Left renal pelvis (tissue), 4 donors: ENCODE data around the gene CDK11B. TPM values are rescaled to one million over a fixed set of nuclear protein-coding genes. Genes with fewer than 3 reads are reported as not detected.
"Not testable (repeated sequence)": the region's sequence is repeated elsewhere in the genome, so short reads cannot be mapped to it uniquely, and the experiment has no call there.

Experiments
- DNase-seq, 4 donors: peaks; one replicate each; pipeline ENCODE4 v3.0.0-alpha.2; 2013; ENCODE audit warnings: low read depth in 4 of 4, low spot score in 3 of 4
- polyA plus RNA-seq, 4 donors: library from polyadenylated mRNA; unstranded; fragments of 120-200 nt; gene quantifications; one replicate each; pipeline ENCODE4 v1.2.1, GENCODE V29; 2013; ENCODE audit not compliant: insufficient read length in 4 of 4

CDK11B gene
- polyA plus RNA-seq, 4 donors = 30.1 to 43.8 (median 39.9) TPM

DNA sequence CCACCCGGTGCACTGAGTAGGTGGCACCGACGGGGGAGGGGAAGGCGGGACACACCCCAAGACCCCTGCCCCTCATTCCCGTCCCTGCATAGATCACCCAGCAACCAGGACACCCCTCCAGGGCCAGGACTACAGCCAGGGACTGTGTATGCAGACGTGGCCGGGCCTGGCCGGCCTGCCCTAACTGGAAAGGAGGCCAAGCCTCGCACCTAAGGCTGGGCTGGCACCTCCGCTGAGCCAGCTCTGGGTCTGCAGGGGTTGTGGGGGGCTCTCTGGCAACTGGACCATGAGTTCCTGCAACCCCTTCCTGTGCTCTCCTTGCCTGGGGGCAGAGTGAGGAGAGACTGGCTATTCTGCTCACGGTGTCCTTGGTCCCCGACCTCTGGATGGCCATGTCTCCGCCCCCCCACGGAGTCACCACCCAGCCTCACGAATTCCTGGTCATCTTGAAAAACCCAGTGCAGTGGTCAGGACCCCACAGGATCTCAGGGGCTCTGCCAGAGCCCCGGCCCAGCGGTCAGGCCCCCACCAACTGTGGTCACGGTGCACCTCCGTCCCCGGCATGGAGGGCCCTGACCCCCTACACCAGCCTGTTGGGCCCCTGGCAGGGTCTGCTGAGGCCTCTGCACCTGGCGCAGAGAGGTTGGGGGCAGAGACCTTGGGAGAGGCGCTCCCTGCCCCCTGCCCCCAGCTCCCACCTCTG lies 57.8 kb downstream of the CDK11B start:
- no peak for DNase-seq

DNA sequence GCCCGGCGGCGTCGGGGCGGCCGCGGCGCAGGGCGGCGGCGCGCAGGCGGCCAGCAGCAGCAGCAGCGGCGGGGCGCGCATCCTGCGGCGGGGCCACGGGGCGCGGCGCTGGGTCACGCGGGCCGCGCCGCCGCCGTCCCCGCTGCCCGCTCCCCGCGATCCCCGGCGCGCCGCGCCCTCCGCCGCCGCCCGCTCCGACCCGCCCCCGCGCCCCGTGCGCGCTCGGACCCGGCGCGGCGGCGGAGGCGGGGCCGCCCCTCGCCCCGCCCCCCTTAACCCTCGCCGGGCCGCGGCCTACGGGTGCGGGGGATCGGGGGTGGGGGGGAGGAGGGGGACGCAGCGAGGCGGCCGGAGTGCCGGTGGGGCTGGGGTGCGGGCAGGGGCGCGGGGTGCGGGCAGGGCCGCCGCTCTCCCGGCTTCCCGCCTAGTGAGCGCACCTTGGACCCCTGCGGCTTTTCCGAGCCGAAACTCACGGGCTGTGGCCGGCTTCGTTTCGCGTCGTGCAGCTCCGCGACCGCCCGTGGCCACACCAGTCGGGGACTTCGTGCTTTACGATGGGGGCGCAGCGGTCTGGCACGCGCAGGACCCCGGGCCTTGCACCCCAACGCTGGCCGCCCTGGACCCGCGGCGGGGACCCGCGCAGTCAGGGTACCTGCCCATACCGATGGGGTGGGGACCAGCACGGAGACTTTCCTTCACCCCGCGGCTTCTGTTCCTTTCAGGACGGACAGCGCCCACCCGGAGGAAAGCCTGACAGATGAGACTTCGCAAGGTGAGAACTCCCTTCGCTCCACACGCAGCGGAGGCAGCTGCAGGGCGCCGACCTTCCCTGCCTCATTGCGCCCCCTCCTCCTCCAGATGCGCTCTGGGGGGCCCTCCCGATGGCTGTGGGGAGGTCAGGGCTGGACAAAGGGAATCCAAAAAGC lies 58.6 kb downstream of the CDK11B start, which contains the start of gene FNDC10:
Gene FNDC10 (minus strand): TSS at position 201 of the 926 bp plus-strand sequence. CDS start 120 bp downstream, at position 81.
- no peak for DNase-seq

DNA sequence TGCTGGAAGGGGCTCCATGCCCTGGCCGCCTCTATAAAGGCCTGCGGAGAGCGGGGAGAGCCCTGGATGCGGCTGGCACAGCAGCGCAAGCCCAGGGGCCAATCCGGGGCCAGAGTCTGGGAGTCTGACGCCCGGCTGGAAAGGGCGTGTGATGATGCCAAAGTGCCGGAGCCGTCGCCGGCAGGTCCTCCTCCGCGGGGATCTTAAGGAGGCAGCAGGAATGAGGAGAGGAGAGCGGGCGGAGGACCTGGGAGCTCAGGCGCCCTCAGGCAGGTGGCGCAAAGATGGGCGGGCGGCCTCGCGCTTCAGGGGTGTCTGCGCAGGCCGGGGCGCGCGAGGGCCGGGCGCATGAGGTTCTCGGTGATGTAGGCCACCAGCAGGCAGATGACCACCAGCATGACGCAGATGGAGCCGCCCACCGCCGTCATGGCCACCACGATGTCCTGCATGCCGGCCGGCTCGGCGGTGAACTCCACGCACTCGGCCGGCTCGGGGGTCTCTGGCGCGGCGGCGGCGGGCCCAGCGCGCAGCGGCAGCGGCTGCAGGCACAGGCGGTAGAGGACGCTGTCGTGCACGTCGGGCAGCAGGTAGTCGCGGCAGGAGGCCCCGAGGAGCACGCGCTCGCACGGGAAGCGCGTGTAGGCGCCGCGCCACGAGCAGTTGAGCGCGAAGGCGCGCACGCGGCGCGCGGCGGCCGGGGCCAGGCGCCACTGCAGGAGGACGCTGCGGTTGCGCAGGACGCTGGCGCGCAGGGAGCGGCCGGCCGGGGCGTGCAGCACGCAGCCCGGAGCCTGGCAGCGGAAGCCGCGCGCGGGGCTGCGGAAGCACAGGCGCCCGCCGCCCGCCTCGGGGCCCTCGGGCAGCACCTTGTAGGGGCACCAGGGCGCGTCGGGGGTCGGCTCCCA lies 59.5 kb downstream of the CDK11B start:
- no peak for DNase-seq

DNA sequence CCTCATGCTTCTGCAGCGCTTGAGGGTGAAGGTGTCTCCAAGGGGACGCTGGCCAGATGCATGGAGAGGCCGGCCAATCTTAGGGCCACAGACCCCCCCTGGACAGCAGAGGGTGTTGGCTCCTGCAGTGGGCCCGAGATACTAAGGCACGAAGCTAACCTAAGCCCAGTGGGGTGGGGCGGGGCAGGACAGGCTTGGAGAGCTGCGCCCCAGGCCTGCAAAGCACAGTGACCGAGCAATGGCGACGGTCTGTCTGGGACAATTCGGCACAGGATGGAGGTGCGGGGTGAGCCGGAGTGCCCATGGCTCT lies 60.1 kb downstream of the CDK11B start:
- DNase-seq = no peak

DNA sequence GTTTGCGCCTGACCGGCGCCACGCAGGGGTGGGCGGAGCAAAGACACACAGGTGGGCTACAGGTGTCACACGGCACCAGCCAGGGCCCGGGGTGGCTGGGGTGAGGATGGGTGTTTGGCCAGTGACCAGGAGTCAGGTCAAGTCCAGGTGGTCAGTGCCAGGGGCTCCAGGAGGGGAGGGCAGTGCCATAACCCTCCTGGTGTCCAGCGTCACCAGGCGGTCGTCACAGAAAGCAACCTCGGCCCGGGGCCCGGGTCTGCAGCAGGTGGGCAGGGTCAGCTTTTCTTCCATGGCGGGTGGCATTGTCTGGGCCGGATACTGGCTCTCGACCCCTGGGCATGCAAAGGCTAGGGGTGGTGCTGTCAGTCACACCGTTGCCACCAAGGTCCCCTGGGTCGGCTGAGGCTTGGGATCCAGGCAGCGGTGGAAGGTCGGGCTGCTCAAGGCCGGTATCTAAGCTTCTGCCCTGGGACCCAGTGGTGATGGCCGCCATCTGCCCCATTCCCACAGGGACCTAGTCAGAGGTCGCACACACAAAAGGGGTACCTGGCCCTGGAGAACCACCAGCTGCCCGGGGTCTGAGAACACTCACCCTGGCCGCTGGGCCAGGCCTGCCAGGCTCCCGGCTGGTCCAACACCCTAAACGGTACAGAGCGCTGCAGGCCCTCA lies 60.6 kb downstream of the CDK11B start:
- DNase-seq = no peak

DNA sequence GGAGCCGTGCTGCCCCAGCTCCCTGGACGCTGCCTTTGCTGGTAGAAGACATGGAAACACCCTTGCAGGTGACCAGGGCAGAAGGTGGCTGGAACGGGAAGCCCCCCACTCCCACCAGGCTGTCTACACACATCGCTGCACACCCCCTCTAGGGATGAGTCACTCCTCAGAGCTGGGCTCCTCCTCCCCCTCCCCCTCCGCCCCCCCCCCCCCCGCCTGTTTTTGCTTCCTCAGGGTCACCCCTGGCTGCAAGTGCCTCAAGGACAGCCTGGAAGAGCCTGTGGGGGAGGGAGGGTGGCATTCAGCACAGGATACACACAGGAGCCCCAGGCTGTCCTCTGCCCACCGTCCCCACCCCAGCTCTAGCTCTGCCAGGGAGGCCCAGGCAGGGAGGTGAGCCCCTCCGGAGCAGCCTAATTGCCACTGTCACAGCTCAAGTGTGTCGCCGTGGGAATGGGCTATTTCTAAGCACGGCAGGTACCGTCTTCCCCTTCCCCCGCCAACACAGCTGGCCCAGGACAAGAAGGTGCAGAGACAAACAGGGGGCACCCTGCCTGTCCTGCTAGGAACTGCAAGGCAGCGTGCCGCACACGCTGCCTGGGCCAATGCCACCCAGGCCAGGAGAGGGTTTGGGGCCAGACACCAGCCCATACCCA lies 61.4 kb downstream of the CDK11B start:
- DNase-seq = no peak

DNA sequence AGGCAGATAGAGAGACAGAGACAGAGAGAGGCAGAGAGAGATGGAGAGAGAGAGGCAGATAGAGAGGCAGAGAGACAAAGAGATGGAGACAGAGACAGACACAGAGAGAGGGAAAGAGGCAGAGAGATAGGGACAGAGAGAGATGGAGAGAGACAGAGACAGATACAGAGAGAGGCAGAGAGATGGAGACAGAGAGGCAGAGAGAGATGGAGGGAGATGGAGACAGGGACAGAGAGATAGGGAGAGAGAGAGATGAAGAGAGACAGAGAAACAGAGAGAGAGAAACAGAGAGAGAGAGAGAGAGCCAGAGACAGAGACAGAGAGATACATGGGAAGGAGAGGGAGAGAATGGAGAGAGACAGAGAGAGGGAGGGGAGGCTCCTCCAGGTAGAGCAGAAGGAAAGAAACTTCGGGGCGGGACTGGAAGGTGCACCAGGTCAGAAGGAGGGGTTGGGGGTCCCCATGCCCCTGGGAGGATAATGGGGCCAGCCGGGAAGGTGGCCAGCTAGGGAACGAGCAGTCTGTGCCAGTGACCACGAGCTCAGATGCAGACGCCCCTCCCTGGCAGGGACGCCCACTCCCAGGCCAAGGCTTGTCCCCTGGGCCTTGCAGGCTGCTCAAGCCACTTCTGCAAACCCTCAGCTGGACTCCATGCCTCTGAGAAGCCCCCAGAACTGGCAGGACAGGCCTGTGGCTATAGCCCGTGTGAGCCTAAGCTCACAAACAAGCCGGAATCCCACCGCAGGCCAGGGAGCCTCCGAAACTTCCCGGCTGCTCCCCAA lies 62.1 kb downstream of the CDK11B start:
- no peak for DNase-seq

DNA sequence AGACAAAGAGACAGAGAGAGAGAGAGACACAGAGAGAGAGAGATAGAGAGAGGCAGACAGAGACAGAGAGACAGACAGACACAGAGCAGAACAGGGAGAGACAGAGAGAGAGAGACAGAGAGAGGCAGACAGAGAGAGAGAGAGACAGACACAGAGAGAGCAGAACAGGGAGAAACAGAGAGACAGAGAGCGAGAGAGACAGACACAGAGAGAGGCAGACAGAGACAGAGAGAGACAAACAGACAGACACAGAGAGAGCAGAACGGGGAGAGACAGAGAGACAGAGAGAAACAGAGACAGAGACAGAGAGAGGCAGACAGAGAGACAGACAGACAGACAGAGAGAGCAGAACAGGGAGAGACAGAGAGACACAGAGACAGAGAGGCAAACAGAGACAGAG lies 63.5 kb downstream of the CDK11B start:
- DNase-seq = not testable (repeated sequence)

DNA sequence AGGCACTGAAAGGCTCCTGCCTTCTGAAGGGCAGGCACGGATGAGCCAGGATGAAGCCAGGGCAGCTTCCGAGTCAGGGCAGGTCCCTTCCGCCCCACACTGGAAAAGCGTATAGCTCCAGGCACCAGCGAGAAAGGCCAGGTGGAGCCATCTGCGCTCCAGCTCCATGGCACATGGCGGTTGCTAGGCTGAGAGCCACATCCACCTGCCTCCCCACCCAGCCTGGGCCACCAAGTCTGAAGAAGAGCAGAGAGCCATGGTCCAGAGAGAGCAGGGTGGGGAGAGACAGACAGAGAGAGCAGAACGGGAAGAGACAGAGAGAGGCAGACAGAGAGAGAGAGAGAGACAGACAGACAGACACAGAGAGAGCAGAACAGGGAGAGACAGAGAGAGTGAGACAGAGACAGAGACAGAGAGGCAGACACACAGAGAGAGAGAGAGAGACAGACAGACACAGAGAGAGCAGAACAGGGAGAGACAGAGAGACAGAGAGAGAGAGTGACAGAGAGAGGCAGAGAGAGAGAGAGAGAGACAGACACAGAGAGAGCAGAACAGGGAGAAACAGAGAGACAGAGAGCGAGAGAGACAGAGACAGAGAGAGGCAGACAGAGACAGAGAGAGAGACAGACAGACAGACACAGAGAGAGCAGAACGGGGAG lies 64.1 kb downstream of the CDK11B start:
- no peak for DNase-seq

DNA sequence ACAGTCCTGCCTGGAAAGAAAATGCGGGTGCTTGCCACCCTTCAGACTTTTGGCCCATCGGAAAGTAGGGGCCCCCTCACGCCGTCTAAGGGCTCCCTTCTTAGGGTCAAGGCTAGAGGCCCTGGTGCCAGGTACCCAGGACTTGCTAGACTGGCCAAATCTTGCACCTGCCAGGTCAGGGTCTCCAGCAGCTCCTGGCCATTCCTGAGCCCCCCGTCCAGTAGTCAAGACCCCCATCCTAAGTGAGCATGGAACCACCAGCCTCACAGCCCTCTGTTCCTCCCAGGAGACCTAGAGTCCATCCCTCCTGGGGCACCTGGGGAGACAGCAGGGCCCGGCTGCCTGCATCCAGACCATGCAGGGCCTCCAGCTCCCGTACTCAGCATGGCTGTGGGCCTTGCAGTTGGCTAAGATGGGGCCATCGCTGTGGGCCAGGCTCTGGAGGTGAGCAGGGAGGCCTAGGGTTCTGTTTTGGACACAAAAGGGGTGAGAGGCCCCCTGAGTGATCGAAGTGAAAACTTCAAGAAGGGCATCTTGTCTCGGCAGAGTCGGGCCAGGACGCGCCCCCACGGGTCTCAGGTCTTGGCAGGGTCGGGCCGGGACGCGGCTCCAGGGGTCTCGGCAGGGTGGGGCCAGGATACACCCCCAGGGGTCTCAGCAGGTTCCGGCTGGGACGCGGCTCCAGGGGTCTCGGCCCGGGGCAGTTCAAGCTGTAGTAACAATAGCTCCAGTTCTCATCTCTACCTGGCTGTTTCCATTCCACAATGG lies 64.8 kb downstream of the CDK11B start:
- DNase-seq = no peak

DNA sequence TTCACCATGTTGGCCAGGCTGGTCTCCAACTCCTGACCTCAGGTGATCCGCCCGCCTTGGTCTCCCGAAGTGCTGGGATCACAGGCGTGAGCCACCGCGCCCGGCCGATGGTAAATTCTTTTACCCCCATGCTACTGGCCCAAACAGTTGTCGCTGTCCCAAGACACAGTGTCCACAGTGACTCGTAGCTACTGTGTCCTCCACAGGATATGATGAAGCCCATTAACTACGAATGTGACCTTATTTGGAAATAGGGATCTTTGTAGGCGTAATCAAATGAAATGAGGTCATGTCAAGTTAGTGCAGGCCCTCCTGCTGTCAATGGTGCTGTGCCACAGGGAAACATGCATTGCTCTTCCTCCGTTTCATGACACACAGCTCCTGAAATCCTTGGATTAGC lies 67.4 kb downstream of the CDK11B start:
- DNase-seq = no peak

Other genes starting within 250 kb of the CDK11B start
- 10 to 100 TPM in 1 of 4 donors, 1 to 10 TPM in 3; 1.6 to 23.4 (median 9.1) TPM for gene ANKRD65, start 237.7 kb downstream of the CDK11B start, polyA plus RNA-seq
- gene VWA1, start 223.3 kb downstream of the CDK11B start, polyA plus RNA-seq = 10 to 100 TPM; 20.7 to 79.4 (median 48.5) TPM
- gene ATAD3C, start 209.3 kb downstream of the CDK11B start, polyA plus RNA-seq = 1 to 10 TPM in 3 of 4 donors, under 1 TPM in 1; 0.41 to 4.7 (median 1.9) TPM
- 10 to 100 TPM in 3 of 4 donors, 1 to 10 TPM in 1; 8.4 to 28.1 (median 14.2) TPM for gene ATAD3B, start 187.2 kb downstream of the CDK11B start, polyA plus RNA-seq
- gene ATAD3A, start 146.8 kb downstream of the CDK11B start, polyA plus RNA-seq = 10 to 100 TPM; 14.4 to 30.0 (median 19.2) TPM
- 1 to 10 TPM; 3.4 to 9.7 (median 6.3) TPM for gene TMEM240, start 118.4 kb downstream of the CDK11B start, polyA plus RNA-seq
- 10 to 100 TPM; 77.9 to 93.4 (median 87.3) TPM for gene SSU72, start 84.1 kb downstream of the CDK11B start, polyA plus RNA-seq
- gene FNDC10, start 58.9 kb downstream of the CDK11B start, polyA plus RNA-seq = 1 to 10 TPM; 2.5 to 3.9 (median 3.4) TPM
- 10 to 100 TPM; 26.1 to 84.8 (median 39.5) TPM for gene MIB2, start 43.5 kb downstream of the CDK11B start, polyA plus RNA-seq
- 10 to 100 TPM; 16.5 to 52.1 (median 24.5) TPM for gene MMP23B, start 26.8 kb downstream of the CDK11B start, polyA plus RNA-seq
- gene SLC35E2B, start 33.8 kb upstream of the CDK11B start, polyA plus RNA-seq = 100 to 1,000 TPM in 1 of 4 donors, 10 to 100 TPM in 3; 65.5 to 107 (median 72.9) TPM
- 10 to 100 TPM; 26.1 to 42.0 (median 30.3) TPM for gene CDK11A, start 65.4 kb upstream of the CDK11B start, polyA plus RNA-seq
- 10 to 100 TPM; 39.2 to 59.4 (median 44.3) TPM for gene NADK, start 119.5 kb upstream of the CDK11B start, polyA plus RNA-seq
- gene GNB1, start 232.1 kb upstream of the CDK11B start, polyA plus RNA-seq = 100 to 1,000 TPM; 262 to 314 (median 273) TPM